ENCODE data around the gene FOS.
"Not testable (repeated sequence)": the region's sequence is repeated elsewhere in the genome, so short reads cannot be mapped to it uniquely, and the experiment has no call there.

Gene FOS

DNA sequence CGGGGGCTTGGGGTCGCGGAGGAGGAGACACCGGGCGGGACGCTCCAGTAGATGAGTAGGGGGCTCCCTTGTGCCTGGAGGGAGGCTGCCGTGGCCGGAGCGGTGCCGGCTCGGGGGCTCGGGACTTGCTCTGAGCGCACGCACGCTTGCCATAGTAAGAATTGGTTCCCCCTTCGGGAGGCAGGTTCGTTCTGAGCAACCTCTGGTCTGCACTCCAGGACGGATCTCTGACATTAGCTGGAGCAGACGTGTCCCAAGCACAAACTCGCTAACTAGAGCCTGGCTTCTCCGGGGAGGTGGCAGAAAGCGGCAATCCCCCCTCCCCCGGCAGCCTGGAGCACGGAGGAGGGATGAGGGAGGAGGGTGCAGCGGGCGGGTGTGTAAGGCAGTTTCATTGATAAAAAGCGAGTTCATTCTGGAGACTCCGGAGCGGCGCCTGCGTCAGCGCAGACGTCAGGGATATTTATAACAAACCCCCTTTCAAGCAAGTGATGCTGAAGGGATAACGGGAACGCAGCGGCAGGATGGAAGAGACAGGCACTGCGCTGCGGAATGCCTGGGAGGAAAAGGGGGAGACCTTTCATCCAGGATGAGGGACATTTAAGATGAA is 630 bp downstream of the FOS start:
- Histone ChIP-seq H3K4me1 (ENCODE audit: control insufficient read depth, insufficient read depth, low read length) (peaks cover 13% of the 10 kb centered on the region), H3K4me3 (ENCODE audit: low read depth, low read length) (peak overlapping the region; percentile 85), H3K36me3 (ENCODE audit: control insufficient read depth, insufficient read depth, low read length) (peaks cover 18% of the 10 kb centered on the region), H3K27ac (ENCODE audit: low read depth, low read length) (peak overlapping the region; percentile 100), H3K27me3 (ENCODE audit: control insufficient read depth, insufficient read depth, low read length) (peaks cover 21% of the 10 kb centered on the region), H3K9me3 (ENCODE audit: control insufficient read depth, insufficient read depth, low read depth, low read length) (no peaks in the 10 kb centered on the region), H3K9ac (ENCODE audit: low read length) (peak overlapping the region; percentile 97)

DNA sequence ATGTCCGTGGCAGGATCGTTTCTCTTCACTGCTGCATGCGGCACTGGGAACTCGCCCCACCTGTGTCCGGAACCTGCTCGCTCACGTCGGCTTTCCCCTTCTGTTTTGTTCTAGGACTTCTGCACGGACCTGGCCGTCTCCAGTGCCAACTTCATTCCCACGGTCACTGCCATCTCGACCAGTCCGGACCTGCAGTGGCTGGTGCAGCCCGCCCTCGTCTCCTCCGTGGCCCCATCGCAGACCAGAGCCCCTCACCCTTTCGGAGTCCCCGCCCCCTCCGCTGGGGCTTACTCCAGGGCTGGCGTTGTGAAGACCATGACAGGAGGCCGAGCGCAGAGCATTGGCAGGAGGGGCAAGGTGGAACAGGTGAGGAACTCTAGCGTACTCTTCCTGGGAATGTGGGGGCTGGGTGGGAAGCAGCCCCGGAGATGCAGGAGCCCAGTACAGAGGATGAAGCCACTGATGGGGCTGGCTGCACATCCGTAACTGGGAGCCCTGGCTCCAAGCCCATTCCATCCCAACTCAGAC is 1.2 kb downstream of the FOS start:
- peaks cover 18% of the 10 kb centered on the region for H3K36me3 ChIP-seq (ENCODE audit: control insufficient read depth, insufficient read depth, low read length)
- H3K27ac ChIP-seq (ENCODE audit: low read depth, low read length): peak overlapping the region; percentile 29; the same call in 1 of the 2 replicates
- H3K4me3 ChIP-seq (ENCODE audit: low read depth, low read length): peak overlapping the region; percentile 85
- no peaks in the 10 kb centered on the region for H3K9me3 ChIP-seq (ENCODE audit: control insufficient read depth, insufficient read depth, low read depth, low read length)
- H3K27me3 ChIP-seq (ENCODE audit: control insufficient read depth, insufficient read depth, low read length): peaks cover 19% of the 10 kb centered on the region
- peaks cover 13% of the 10 kb centered on the region for H3K4me1 ChIP-seq (ENCODE audit: control insufficient read depth, insufficient read depth, low read length)
- peak overlapping the region; percentile 97 for H3K9ac ChIP-seq (ENCODE audit: low read length)

DNA sequence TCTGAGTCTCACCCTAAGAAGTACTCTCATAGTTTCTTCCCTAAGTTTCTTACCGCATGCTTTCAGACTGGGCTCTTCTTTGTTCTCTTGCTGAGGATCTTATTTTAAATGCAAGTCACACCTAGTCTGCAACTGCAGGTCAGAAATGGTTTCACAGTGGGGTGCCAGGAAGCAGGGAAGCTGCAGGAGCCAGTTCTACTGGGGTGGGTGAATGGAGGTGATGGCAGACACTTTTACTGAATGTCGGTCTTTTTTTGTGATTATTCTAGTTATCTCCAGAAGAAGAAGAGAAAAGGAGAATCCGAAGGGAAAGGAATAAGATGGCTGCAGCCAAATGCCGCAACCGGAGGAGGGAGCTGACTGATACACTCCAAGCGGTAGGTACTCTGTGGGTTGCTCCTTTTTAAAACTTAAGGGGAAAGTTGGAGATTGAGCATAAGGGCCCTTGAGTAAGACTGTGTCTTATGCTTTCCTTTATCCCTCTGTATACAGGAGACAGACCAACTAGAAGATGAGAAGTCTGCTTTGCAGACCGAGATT is 1.7 kb downstream of the FOS start:
- Histone ChIP-seq H3K27me3 (ENCODE audit: control insufficient read depth, insufficient read depth, low read length) (peaks cover 13% of the 10 kb centered on the region), H3K4me3 (ENCODE audit: low read depth, low read length) (peak overlapping the region; percentile 85), H3K36me3 (ENCODE audit: control insufficient read depth, insufficient read depth, low read length) (peaks cover 18% of the 10 kb centered on the region), H3K9ac (ENCODE audit: low read length) (peak overlapping the region; percentile 97), H3K4me1 (ENCODE audit: control insufficient read depth, insufficient read depth, low read length) (peaks cover 13% of the 10 kb centered on the region), H3K27ac (ENCODE audit: low read depth, low read length) (peak overlapping the region; percentile 29; the same call in 1 of the 2 replicates), H3K9me3 (ENCODE audit: control insufficient read depth, insufficient read depth, low read depth, low read length) (no peaks in the 10 kb centered on the region)

DNA sequence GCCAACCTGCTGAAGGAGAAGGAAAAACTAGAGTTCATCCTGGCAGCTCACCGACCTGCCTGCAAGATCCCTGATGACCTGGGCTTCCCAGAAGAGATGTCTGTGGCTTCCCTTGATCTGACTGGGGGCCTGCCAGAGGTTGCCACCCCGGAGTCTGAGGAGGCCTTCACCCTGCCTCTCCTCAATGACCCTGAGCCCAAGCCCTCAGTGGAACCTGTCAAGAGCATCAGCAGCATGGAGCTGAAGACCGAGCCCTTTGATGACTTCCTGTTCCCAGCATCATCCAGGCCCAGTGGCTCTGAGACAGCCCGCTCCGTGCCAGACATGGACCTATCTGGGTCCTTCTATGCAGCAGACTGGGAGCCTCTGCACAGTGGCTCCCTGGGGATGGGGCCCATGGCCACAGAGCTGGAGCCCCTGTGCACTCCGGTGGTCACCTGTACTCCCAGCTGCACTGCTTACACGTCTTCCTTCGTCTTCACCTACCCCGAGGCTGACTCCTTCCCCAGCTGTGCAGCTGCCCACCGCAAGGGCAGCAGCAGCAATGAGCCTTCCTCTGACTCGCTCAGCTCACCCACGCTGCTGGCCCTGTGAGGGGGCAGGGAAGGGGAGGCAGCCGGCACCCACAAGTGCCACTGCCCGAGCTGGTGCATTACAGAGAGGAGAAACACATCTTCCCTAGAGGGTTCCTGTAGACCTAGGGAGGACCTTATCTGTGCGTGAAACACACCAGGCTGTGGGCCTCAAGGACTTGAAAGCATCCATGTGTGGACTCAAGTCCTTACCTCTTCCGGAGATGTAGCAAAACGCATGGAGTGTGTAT is 2.4 kb downstream of the FOS start:
- peak overlapping the region; percentile 97 for H3K9ac ChIP-seq (ENCODE audit: low read length)
- peaks cover 14% of the 10 kb centered on the region for H3K4me1 ChIP-seq (ENCODE audit: control insufficient read depth, insufficient read depth, low read length)
- H3K9me3 ChIP-seq (ENCODE audit: control insufficient read depth, insufficient read depth, low read depth, low read length): no peaks in the 10 kb centered on the region
- H3K4me3 ChIP-seq (ENCODE audit: low read depth, low read length): peak overlapping the region; percentile 85
- peak overlapping the region; percentile 29; the same call in 1 of the 2 replicates for H3K27ac ChIP-seq (ENCODE audit: low read depth, low read length)
- peaks cover 18% of the 10 kb centered on the region for H3K36me3 ChIP-seq (ENCODE audit: control insufficient read depth, insufficient read depth, low read length)
- H3K27me3 ChIP-seq (ENCODE audit: control insufficient read depth, insufficient read depth, low read length): peaks cover 8% of the 10 kb centered on the region; the same call in 1 of the 2 replicates

DNA sequence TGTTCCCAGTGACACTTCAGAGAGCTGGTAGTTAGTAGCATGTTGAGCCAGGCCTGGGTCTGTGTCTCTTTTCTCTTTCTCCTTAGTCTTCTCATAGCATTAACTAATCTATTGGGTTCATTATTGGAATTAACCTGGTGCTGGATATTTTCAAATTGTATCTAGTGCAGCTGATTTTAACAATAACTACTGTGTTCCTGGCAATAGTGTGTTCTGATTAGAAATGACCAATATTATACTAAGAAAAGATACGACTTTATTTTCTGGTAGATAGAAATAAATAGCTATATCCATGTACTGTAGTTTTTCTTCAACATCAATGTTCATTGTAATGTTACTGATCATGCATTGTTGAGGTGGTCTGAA is 3.0 kb downstream of the FOS start:
- H3K4me1 ChIP-seq (ENCODE audit: control insufficient read depth, insufficient read depth, low read length): peaks cover 18% of the 10 kb centered on the region

DNA sequence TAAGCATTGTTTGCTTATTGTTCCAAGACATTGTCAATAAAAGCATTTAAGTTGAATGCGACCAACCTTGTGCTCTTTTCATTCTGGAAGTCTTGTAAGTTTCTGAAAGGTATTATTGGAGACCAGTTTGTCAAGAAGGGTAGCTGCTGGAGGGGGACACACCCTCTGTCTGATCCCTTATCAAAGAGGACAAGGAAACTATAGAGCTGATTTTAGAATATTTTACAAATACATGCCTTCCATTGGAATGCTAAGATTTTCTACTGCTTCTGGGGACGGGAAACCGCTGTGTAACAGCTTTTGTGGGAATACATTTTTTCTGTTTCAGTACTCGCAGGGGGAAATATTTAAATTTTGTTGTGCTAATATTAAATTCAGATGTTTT is 3.5 kb downstream of the FOS start:
- Histone ChIP-seq H3K4me1 (ENCODE audit: control insufficient read depth, insufficient read depth, low read length) (peaks cover 22% of the 10 kb centered on the region), H3K4me3 (ENCODE audit: low read depth, low read length) (no peak overlapping the region), H3K27ac (ENCODE audit: low read depth, low read length) (no peak overlapping the region)

More for the DNA sequence above, 3.0 kb downstream of the FOS start:
- Histone ChIP-seq H3K9ac (ENCODE audit: low read length) (peak overlapping the region; percentile 27), H3K27ac (ENCODE audit: low read depth, low read length) (no peak overlapping the region), H3K9me3 (ENCODE audit: control insufficient read depth, insufficient read depth, low read depth, low read length) (no peaks in the 10 kb centered on the region), H3K4me3 (ENCODE audit: low read depth, low read length) (peak overlapping the region; percentile 85; the same call in 1 of the 2 replicates), H3K36me3 (ENCODE audit: control insufficient read depth, insufficient read depth, low read length) (peaks cover 18% of the 10 kb centered on the region), H3K27me3 (ENCODE audit: control insufficient read depth, insufficient read depth, low read length) (peaks cover 2% of the 10 kb centered on the region; the same call in 1 of the 2 replicates)

DNA sequence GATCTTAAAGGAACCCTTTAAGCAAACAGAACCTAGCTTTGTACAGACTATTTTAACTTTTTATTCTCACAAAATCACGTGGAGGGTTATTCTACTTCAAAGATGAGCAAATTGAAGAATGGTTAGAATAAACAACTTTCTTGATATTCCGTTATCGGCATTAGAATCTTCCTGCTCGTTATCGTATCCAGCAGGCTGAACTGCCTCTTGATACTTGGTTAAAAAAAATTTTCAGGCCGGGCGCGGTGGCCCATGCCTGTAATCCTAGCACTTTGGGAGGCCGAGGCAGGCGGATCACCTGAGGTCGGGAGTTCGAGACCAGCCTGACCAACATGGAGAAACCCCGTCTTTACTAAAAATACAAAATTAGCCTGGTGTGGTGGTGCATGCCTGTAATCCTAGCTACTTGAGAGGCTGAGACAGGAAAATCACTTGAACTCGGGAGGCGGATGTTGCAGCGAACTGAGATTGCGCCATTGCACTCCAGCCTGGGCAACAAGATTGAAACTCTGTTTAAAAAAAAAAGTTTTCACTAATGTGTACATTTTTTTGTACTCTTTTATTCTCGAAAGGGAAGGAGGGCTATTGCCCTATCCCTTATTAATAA is 4.0 kb downstream of the FOS start:
- H3K9me3 ChIP-seq (ENCODE audit: control insufficient read depth, insufficient read depth, low read depth, low read length); H3K27ac ChIP-seq (ENCODE audit: low read depth, low read length); H3K4me3 ChIP-seq (ENCODE audit: low read depth, low read length); H3K9ac ChIP-seq (ENCODE audit: low read length); H3K27me3 ChIP-seq (ENCODE audit: control insufficient read depth, insufficient read depth, low read length): not testable (repeated sequence)
- H3K4me1 ChIP-seq (ENCODE audit: control insufficient read depth, insufficient read depth, low read length): peaks cover 27% of the 10 kb centered on the region
- peaks cover 18% of the 10 kb centered on the region for H3K36me3 ChIP-seq (ENCODE audit: control insufficient read depth, insufficient read depth, low read length)

More for the DNA sequence above, 3.5 kb downstream of the FOS start:
- H3K36me3 ChIP-seq (ENCODE audit: control insufficient read depth, insufficient read depth, low read length): peaks cover 18% of the 10 kb centered on the region
- no peaks in the 10 kb centered on the region for H3K27me3 ChIP-seq (ENCODE audit: control insufficient read depth, insufficient read depth, low read length)
- no peaks in the 10 kb centered on the region for H3K9me3 ChIP-seq (ENCODE audit: control insufficient read depth, insufficient read depth, low read depth, low read length)
- no peak overlapping the region for H3K9ac ChIP-seq (ENCODE audit: low read length)

DNA sequence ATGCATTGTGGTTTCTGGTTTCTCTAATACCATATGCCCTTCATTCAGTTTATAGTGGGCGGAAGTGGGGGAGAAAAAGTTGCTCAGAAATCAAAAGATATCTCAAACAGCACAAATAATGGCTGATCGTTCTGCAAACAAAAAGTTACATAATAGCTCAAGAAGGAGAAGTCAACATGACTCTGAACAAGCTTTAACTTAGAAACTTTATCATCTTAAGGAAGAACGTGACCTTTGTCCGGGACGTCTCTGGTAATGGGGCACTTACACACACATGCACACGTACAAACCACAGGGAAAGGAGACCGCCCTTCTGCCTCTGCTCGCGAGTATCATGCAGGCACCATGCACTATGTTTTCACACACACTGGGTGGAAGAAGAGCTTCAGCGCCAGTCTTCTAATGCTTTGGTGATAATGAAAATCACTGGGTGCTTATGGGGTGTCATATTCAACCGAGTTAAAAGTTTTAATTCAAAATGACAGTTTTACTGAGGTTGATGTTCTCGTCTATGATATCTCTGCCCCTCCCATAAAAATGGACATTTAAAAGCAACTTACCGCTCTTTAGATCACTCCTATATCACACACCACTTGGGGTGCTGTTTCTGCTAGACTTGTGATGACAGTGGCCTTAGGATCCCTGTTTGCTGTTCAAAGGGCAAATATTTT is 4.7 kb downstream of the FOS start:
- H3K36me3 ChIP-seq (ENCODE audit: control insufficient read depth, insufficient read depth, low read length): peaks cover 18% of the 10 kb centered on the region
- no peaks in the 10 kb centered on the region for H3K27me3 ChIP-seq (ENCODE audit: control insufficient read depth, insufficient read depth, low read length)
- H3K9ac ChIP-seq (ENCODE audit: low read length): no peak overlapping the region
- H3K4me3 ChIP-seq (ENCODE audit: low read depth, low read length): no peak overlapping the region
- peaks cover 34% of the 10 kb centered on the region for H3K4me1 ChIP-seq (ENCODE audit: control insufficient read depth, insufficient read depth, low read length)
- H3K27ac ChIP-seq (ENCODE audit: low read depth, low read length): no peak overlapping the region
- no peaks in the 10 kb centered on the region for H3K9me3 ChIP-seq (ENCODE audit: control insufficient read depth, insufficient read depth, low read depth, low read length)

DNA sequence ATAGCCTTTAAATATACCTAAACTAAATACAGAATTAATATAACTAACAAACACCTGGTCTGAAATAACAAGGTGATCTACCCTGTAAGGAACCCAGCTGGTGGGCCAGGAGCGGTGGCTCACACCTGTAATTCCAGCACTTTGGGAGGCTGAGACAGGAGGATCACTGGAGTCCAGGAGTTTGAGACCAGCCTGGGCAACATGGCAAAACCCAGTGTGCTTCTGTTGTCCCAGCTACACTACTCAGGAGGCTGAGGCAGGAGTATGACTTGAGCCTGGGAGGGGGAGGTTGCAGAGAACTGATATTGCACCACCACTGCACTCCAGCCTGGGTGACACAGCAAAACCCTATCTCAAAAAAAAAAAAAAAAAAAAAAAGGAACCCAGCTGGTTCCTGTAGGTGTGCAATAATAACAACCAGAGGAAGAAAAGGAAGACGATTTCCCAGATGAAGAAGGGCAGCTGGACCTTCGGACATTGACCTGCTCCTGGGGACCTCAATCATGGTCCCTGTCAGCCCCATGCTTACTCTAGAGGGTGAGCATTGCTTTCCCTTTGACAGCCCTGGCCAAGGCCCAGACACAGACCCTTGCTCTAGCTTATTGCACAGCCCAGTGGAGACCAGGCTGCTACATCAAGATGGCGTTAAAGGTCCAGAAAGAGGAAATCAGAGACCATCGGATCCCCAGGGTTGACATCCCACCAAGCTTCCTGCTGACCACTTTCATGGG is 5.4 kb downstream of the FOS start:
- Histone ChIP-seq H3K27me3 (ENCODE audit: control insufficient read depth, insufficient read depth, low read length) (no peaks in the 10 kb centered on the region), H3K27ac (ENCODE audit: low read depth, low read length) (no peak overlapping the region), H3K4me1 (ENCODE audit: control insufficient read depth, insufficient read depth, low read length) (peaks cover 35% of the 10 kb centered on the region), H3K9me3 (ENCODE audit: control insufficient read depth, insufficient read depth, low read depth, low read length) (no peaks in the 10 kb centered on the region), H3K4me3 (ENCODE audit: low read depth, low read length) (no peak overlapping the region), H3K9ac (ENCODE audit: low read length) (no peak overlapping the region), H3K36me3 (ENCODE audit: control insufficient read depth, insufficient read depth, low read length) (peaks cover 18% of the 10 kb centered on the region)

DNA sequence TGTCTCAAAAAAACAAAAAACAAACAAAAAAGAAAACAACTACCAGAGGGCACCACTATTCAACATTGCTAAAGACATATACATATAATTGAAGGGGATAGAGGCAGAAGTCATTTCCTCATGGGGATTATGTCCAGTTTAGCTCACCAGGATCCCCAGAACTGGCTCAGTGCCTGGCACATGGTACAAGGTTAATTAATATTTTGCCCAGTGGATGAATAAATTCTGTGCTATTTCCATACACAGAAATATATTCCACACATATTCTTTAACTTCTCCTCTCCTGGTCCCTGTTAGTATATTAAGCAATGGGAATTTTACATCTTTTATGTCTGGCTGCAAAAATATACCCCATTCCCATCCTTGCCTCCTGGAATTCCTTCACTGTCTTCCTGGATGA is 6.7 kb downstream of the FOS start:
- Histone ChIP-seq H3K36me3 (ENCODE audit: control insufficient read depth, insufficient read depth, low read length) (peaks cover 18% of the 10 kb centered on the region), H3K4me3 (ENCODE audit: low read depth, low read length) (no peak overlapping the region), H3K27me3 (ENCODE audit: control insufficient read depth, insufficient read depth, low read length) (no peaks in the 10 kb centered on the region), H3K9ac (ENCODE audit: low read length) (no peak overlapping the region), H3K4me1 (ENCODE audit: control insufficient read depth, insufficient read depth, low read length) (peaks cover 35% of the 10 kb centered on the region), H3K27ac (ENCODE audit: low read depth, low read length) (no peak overlapping the region), H3K9me3 (ENCODE audit: control insufficient read depth, insufficient read depth, low read depth, low read length) (no peaks in the 10 kb centered on the region)
